ENCODE data around the gene ZMIZ1. TPM values are rescaled to one million over a fixed set of nuclear protein-coding genes. Genes with fewer than 3 reads are reported as not detected.

Gene ZMIZ1
- total RNA-seq, 4 donors from 2014 or later, result 65.5 to 88.2 (median 69.3) TPM

DNA sequence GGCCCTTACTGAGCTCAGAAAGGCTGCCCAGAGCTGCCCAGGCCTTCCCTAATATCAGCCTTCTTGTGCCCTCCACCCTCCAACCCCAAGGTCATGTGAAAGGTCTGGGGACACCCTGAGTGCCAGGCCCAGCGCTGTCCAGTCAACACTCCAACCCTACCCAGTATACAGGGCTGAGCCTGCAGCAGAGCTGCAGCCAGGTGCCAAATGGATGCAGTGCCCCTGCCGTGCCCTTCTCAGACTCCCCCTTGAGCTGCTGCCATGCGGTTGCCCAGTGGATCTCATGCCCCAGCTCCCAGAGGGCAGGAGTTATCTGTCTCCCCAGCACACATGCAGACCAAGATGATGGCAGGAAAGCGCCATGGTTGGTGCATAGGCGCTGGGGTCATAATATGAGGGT lies 61.5 kb downstream of the ZMIZ1 start:
- Histone ChIP-seq H3K9me3 (no peaks in the 10 kb centered on the region), H3K4me3 (no peak overlapping the region), H3K36me3 (peaks cover 0 to 50% (median 0%) of the 10 kb centered on the region in 3 donors), H3K4me1 (peaks cover 0 to 98% (median 16%) of the 10 kb centered on the region in 4 donors), H3K27ac (no peak overlapping the region), H3K27me3 (no peaks in the 10 kb centered on the region)
- TF ChIP-seq EP300 (IDR thresholded peaks at IDR 0.05) (no peak), POLR2A (IDR thresholded peaks at IDR 0.05) (no peak)
- TF ChIP-seq, protein P1, sequence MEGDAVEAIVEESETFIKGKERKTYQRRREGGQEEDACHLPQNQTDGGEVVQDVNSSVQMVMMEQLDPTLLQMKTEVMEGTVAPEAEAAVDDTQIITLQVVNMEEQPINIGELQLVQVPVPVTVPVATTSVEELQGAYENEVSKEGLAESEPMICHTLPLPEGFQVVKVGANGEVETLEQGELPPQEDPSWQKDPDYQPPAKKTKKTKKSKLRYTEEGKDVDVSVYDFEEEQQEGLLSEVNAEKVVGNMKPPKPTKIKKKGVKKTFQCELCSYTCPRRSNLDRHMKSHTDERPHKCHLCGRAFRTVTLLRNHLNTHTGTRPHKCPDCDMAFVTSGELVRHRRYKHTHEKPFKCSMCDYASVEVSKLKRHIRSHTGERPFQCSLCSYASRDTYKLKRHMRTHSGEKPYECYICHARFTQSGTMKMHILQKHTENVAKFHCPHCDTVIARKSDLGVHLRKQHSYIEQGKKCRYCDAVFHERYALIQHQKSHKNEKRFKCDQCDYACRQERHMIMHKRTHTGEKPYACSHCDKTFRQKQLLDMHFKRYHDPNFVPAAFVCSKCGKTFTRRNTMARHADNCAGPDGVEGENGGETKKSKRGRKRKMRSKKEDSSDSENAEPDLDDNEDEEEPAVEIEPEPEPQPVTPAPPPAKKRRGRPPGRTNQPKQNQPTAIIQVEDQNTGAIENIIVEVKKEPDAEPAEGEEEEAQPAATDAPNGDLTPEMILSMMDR (IDR thresholded peaks at IDR 0.05), result no peak
- no peak for DNase-seq (ENCODE audit: low spot score in 2 of 2)
- 80 to 94% methylated on average over 2 to 5 of the region's 5 CpGs for WGBS, 2 donors

DNA sequence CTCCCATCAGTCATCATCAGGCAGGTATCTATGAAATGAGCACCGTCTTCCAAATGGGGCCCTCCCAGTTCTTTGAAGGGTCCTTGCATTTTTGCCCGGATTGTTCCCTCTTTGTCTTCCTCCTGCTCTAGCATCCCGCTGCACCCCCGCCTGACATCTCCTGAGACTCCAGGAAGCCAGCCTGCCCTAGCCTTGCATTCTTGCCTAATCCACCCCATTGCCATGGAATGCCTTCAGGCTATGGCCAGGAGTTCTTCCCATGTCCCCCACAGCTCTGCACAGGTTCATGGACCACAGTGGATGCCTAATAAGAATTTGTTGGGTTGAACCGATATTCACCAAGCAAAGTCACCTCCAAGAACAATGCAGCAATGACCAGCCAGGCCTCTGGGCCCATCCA lies 62.1 kb downstream of the ZMIZ1 start:
- Histone ChIP-seq H3K4me1 (peaks cover 0 to 98% (median 19%) of the 10 kb centered on the region in 4 donors), H3K27ac (no peak overlapping the region), H3K27me3 (no peaks in the 10 kb centered on the region), H3K36me3 (peaks cover 0 to 44% (median 0%) of the 10 kb centered on the region in 3 donors), H3K4me3 (no peak overlapping the region), H3K9me3 (no peaks in the 10 kb centered on the region)
- TF ChIP-seq POLR2A (IDR thresholded peaks at IDR 0.05) (no peak), EP300 (IDR thresholded peaks at IDR 0.05) (no peak)
- TF ChIP-seq, protein P1 (IDR thresholded peaks at IDR 0.05), result no peak
- 81 to 82% methylated on average over 5 of the region's 5 CpGs for WGBS, 2 donors
- DNase-seq (ENCODE audit: low spot score in 2 of 2), result no peak

DNA sequence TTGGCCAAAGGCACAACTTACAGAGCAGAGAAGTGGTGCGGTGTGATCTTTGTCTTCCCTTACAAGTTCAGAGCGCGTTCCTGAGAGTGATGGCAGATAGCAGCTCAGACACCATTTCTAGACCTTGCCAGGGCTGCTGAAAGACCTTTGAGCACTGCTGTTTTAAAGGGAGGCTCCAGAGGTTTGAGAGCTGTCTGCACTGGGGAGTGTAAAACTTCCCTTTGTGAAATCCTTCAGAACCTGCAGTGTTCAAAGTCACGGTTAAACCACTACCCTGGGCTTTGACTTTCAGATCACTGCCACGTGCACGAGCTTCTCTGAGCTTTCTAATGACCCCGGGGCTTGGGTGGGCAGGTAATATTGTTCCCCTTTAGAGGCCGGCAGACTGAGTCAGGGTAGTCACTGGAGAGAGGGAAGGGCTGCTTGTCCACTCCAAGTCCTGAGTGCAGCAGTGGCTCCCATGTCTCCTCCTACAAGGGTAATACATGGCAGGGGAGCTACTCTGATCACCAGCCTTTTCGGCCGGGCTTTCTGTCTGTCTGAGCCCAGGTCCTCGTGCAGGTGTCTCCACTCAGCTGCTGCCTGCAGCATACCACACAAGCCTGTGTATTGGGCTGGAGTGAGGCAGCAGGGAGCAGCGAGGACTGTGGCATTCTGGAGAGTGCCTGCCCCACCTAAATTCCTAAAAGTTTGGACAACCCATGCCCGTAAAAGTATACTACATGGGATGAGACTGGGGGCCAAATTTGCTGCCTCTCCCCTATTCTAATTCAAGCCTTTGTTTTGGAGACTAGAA lies 63.3 kb downstream of the ZMIZ1 start:
- Histone ChIP-seq H3K27me3 (no peaks in the 10 kb centered on the region), H3K27ac (peak overlapping the region in 1 of 4 donors; percentile 26), H3K4me1 (peaks cover 0 to 98% (median 27%) of the 10 kb centered on the region in 4 donors), H3K36me3 (peaks cover 0 to 35% (median 0%) of the 10 kb centered on the region in 3 donors), H3K4me3 (no peak overlapping the region), H3K9me3 (no peaks in the 10 kb centered on the region)
- WGBS, 2 donors, result 64 to 76% methylated on average over 12 to 13 of the region's 13 CpGs
- DNase-seq (ENCODE audit: low spot score in 2 of 2), result no peak
- TF ChIP-seq, protein P1 (IDR thresholded peaks at IDR 0.05), result no peak
- TF ChIP-seq POLR2A (IDR thresholded peaks at IDR 0.05) (no peak), EP300 (IDR thresholded peaks at IDR 0.05) (no peak)

DNA sequence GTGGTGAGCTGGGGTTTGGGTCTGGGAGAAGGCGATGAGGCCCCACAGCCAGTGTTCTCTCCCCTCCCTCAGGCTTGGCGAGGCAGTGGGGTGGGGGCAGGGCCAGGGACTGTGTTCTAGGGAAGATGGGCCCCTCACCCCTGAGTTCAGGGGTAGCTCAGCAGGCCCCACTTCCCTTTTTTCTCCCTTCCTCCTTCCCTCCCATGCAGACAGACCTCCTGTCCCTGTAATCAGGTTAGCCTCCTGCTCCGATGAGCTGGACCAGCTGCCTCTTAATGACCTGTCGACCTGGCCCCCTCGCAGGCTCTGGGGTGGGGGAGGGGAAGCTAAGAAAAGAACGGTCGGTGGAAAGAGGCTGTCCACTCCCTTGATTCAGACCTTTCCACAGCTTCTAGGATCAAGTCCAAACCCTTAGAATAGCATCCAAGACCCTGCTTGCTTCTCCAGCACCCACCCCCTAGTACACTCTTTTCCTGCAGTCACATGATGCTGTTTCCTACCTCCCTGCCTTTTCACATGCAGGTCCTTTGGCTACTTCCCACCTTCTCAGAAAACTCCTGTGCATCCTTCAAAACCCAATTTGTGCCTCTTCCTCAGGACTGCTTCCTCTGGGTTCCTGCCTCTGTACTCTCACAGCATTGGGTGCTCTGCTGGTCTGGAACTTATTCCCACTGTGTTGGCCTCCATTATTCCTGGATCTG lies 64.1 kb downstream of the ZMIZ1 start:
- DNase-seq (ENCODE audit: low spot score in 2 of 2), result no peak
- Histone ChIP-seq H3K36me3 (peaks cover 0 to 27% (median 0%) of the 10 kb centered on the region in 3 donors), H3K27me3 (no peaks in the 10 kb centered on the region), H3K27ac (peak overlapping the region in 2 of 4 donors; percentile 26 to 35), H3K4me1 (peaks cover 0 to 98% (median 33%) of the 10 kb centered on the region in 4 donors), H3K9me3 (no peaks in the 10 kb centered on the region), H3K4me3 (no peak overlapping the region)
- WGBS, 2 donors, result 46 to 50% methylated on average over 7 of the region's 7 CpGs
- TF ChIP-seq EP300 (IDR thresholded peaks at IDR 0.05), result no peak
- TF ChIP-seq, protein P1 (IDR thresholded peaks at IDR 0.05), result no peak

DNA sequence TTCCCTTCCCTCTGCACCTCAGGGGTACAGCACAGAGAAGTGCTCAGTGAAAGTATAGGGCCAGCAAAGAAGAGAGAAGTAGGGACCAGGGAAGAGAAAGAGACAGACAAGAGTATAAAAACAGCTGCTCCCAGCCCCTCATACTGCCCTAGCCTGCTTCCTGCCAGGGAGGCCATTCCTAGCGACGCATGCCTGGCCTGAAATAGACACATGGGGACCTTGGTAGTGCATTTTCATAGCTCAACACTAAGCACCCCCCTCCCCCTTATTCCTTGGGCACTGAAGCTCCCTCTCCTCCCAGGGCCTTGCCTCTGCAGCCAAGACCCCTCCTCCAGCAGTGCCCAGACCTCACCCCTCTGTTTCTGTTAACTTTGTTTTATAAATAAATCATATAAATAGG lies 64.7 kb downstream of the ZMIZ1 start:
- Histone ChIP-seq H3K9me3 (no peaks in the 10 kb centered on the region), H3K36me3 (peaks cover 0 to 23% (median 0%) of the 10 kb centered on the region in 3 donors), H3K27me3 (no peaks in the 10 kb centered on the region), H3K27ac (no peak overlapping the region), H3K4me3 (no peak overlapping the region), H3K4me1 (peaks cover 0 to 98% (median 38%) of the 10 kb centered on the region in 4 donors)
- DNase-seq (ENCODE audit: low spot score in 2 of 2), result no peak
- TF ChIP-seq EP300 (IDR thresholded peaks at IDR 0.05) (no peak), POLR2A (IDR thresholded peaks at IDR 0.05) (no peak)
- TF ChIP-seq, protein P1 (IDR thresholded peaks at IDR 0.05), result no peak
- 65 to 66% methylated on average over 2 of the region's 2 CpGs for WGBS, 2 donors
